NT2/D1 (cell line): ENCODE measurements around the gene BANP.

Experiments used
- SUZ12 ChIP-seq: IDR thresholded peaks from 2 replicates; pipeline ENCODE4 v1.6.1; 2011; ENCODE audit not compliant: insufficient read length, insufficient read depth; ENCODE audit errors: extremely low read depth
- YY1 ChIP-seq: IDR thresholded peaks from 2 replicates; pipeline ENCODE4 v1.6.1; 2011; ENCODE audit not compliant: insufficient read length, insufficient read depth
- ZNF274 ChIP-seq: IDR thresholded peaks from 2 replicates; pipeline ENCODE4 v1.6.1; 2011; ENCODE audit warnings: mild to moderate bottlenecking, low read depth, low read length

GRCh38 chr16:88060524-88061219, 109.4 kb downstream of the BANP start:
- TF ChIP-seq ZNF274 (no peak), SUZ12 (no peak), YY1 (no peak)
